NCI-H2196 (cell line): ENCODE measurements around the gene RUNX1.

Experiments used
- DNase-seq: peaks from one replicate; lab custom pipeline; 2025; ENCODE audit not compliant: unreplicated experiment; lab: John Stamatoyannopoulos, UW

RUNX1 gene

GRCh38 chr21:34864370-34865149, 184.5 kb downstream of the RUNX1 start:
- DNase-seq = no peak

GRCh38 chr21:34862951-34863350, 186.2 kb downstream of the RUNX1 start:
- DNase-seq = no peak

DNA sequence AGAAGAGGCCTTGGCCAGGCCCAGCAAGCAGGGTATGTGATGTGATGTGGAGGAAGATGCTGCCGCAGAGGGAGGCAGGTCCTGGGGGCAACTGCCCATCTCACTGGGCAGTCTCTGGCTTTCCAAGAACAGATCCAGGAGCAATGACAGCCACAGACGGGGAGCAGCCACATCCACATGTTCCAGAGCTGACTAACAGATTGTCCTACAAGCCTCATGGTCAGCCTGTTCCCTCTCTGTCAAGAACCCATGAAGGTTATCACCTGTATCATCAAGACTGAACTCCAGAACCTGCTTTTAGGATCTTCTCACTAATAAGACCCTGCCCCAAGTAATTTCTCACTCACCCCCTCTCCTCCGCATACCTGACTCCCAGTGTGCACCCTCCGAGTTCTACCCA, 187.8 kb downstream of the RUNX1 start:
- DNase-seq = no peak

DNA sequence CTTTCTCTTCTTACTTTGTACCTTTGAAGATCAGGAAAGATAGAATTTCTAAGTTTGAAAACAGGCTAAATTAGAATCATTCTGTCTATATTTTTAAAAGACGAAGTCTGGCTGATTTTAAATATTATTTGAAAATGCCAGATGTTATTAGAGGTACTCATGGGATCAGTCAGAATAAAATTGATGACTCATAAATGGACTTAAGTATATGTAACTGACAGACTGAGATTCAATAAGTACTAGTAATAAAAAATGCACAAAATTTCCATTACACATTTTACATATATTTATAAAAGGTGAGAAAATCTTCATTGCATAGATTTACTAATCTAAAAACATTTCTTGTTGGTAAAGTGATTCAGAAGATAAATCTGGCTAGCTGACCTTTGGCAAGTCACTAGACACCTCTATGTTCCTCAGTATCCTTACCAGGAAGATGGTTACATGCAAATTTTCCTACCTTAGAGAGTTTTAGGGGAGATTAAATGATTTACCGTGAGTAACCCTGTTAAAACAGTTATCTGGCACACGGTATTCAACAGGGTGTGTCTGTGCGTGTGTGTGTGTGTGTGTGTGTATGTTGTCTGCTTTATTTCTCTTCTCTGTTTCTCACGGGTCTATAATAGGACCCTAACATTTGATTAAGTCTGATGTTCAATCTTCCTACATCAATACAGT, 189.0 kb downstream of the RUNX1 start:
- DNase-seq = no peak

DNA sequence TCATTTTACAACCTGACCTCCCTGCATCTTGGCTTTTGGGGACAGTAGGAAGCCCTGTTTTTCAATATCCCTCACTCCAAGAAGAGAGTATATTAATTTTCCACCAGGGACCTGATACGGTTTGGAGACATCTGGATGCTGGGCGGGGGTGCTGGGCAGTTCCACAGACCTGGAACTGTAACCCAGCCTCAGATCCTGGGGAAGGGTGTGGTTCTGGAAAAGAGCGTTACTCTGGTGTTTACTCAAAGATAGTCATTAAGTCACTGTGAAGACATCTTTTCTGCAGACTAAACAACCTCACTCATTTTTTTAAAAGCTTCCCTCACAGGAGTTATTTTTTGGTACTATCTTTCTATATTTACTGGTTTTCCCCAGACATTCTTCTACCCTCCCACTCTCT, 190.5 kb downstream of the RUNX1 start:
- no peak for DNase-seq

DNA sequence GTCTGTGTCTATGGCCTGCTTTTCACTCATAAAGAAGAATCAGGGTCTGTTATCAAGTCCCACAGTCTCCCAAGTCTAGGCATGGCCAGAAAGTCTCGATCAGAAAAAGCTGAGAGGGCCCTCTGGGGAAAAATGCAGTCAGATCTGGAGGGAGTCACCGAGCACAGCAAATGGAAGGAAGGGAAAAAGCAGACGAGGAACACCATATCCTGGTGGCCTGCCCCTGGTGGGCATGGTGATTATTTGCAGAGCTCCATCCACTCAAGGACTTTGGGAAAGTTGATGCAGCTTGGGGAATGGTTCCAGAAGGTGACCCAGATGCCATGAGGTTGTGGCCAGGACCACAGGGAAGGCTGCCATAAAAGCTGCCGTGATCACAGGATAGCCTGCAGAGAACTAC, 191.2 kb downstream of the RUNX1 start:
- DNase-seq = no peak

DNA sequence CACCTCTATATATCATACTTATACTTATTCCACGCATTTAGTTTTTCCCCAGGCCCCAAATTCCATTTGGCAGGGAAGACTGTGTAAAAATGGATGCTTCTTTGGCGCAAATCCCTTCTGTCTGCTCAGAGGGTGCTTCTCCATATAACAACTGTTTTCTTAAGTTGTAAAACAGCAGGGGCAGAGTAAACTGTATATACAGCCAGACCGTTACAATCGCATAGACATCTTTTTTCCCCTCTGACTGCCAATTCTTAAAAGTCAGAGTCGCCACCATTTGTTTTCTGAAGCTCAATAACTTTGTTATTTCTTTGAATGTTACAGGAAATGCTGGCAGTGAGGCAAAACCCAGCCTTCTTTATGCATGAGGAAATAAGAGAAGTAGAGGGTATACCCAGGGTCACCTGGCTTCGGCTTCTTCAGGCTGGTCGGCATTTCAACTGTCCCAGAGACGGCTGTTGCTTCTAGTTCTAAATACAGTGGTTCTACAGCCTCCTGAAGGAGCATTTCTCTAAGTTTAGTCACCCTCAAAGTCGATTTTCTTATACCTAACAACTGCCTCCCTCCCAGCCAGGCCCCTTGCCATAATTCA, 191.9 kb downstream of the RUNX1 start:
- no peak for DNase-seq

- DNase-seq = no peak
These were observed 196.7 kb downstream of the RUNX1 start for GRCh38 chr21:34852448-34852847.

- no peak for DNase-seq
These were observed 198.9 kb downstream of the RUNX1 start for GRCh38 chr21:34850166-34850690.

GRCh38 chr21:34846601-34847112, 202.4 kb downstream of the RUNX1 start:
- peak; percentile 45 for DNase-seq

DNA sequence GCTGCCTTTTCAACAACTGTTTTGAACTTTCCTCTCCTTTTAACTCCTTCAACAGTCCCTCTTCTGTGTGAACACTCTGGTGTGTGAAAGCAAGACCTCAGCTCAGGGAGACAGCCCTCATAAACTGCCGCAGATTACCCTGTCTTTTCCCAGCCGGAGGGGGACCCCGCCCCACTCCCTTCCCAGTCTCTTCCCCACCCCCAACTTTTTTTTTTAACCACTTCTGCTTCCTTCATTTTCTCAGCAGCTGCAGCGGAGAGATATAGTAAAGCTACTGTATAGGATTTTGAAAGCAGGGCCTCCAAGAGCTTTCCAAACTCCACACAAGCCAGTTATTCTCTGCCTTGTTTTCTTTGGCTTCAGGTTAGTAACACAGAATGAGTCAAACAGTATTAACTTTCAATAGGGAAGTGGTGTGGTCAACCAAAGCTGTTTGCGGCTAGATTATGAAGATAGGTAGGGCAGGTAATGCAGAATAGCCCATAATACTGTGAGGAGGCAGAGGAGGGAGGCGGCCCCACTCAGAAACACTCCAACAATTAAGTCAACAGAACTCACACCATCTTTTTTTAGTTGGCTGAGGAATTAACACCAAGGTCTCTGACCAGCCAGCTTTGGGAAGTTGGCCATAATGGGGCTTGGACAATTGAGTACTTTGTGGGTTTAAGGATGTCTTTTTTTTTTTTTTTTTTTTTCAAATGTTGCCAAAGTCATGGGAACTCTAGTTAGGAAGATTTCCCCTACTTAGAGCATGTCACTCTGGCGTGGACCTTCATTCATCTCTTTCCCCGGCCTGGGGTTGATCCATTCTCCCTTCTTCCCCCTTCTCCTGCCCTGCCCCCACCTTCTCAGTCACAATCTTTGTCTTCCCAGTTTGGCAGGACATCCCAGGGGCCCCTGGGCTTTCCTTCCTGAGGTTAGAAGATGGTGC, 203.3 kb downstream of the RUNX1 start:
- DNase-seq = peak; percentile 82

DNA sequence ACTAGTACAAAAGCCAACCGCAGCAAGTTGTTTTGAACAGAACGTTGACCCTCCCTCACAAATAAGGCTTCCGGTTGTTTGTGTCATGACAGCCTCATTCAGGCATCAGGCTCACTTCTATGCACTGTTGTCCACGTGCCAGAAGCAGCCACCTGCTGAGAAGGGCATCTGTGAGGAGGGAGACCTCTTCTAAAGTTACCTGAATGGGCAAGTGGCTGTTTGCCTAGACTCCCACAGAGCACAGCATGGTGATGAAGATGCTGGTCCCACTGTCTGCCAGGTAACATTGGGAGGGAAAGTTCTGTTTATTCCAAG, 204.2 kb downstream of the RUNX1 start:
- DNase-seq = peak; percentile 80

DNA sequence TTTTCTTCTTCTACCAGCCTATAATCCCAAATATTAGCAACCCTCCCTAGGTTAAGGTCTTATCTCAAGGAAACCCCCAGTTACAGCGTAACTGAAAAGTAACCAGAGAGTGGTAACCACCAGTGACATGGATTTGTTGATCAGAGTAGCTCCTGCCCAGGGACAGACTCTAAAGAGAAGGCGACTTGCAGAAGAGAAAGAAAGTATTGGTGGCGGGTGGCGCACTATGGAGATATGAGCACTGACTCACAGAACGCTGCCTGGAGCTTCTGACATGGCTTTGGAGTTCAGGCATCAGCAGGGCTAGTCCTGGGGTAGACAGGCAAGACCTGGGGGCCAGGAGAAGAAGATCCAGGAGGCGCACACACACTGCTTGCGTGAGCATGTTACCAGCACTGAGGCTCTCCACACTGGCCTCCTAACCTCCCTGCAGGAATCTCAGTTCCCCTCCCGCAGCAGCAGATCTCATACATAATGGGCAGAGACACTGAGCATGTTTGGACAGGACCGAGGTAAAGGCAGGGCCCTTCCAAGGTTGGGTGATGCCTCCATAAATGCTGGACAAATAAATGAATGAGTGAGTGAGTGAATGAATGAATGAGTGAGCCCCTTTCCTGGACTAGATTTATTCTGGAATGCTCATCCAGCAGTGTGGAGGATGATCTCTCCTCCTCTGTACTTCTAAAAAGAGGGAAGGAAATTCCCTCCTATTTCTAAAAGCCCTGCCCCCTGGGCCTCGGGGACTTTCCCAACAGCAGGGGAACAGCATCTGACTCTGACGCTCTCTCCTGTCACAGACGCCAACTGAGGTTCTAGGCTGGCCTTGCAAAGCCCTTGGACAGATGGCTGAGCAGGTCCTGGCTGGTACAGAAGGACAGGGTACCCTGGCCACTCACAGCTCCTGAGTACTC, 204.8 kb downstream of the RUNX1 start:
- peak; percentile 80 for DNase-seq

DNA sequence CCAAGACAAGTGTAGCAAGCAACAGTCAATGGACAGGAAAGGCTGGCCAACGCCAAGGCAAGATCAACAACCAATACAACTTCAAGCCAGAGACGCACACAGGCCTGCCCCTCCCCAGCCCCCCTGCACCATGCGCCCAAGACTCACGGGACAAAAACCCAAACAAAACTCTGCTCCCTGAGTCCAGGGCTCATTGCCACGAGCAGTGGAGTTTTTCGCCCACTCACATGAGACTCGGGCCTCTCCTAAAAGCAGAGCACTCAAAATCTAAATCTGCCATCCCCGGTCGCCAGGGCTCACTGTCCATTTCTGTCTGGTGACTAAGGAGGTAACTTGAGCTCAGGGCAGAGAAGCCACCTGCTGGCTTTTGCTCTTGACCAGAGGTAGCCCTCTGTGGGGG, 205.5 kb downstream of the RUNX1 start:
- DNase-seq = peak; percentile 24

DNA sequence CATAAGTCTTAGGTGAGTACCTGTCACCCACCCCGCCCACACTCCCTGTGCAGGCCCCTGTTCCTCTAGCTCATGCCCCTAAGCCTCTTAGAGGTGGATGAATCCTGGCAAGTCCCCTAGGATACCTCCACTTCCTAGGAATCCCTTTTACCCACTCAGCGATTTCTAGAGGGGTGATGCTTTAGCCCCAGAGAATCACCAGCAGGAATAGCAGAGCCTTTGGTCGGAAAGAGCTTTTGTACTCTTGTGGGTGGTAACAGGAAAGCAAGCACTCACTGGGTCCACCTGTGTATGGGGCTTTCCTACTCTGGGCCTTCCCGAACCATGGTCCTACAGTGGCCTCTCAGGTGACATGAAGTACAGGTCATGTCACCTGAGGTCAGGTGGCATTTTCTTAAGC, 207.9 kb downstream of the RUNX1 start:
- no peak for DNase-seq

GRCh38 chr21:34840693-34841092, 208.4 kb downstream of the RUNX1 start:
- no peak for DNase-seq

GRCh38 chr21:34838956-34839820, 209.9 kb downstream of the RUNX1 start:
- DNase-seq = no peak

GRCh38 chr21:34836933-34837505, 212.1 kb downstream of the RUNX1 start:
- DNase-seq = no peak
